MM.1S (cell line): ENCODE measurements around the gene SFN.
"Not testable (repeated sequence)": the region's sequence is repeated elsewhere in the genome, so short reads cannot be mapped to it uniquely, and the experiment has no call there.

ENCODE experiments used
- DNase-seq: peaks from one replicate; pipeline ENCODE4 v3.0.0-alpha.2; 2015
- H2AFZ ChIP-seq: fragments of 300-600 bp; sonication (generic); 2 replicates; pipeline ENCODE4 v1.6.0; 2016; ENCODE audit warnings: antibody characterized with exemption, low read length
- H3F3A ChIP-seq: fragments of 300-600 bp; sonication (generic); 2 replicates; pipeline ENCODE4 v1.6.1; 2016; ENCODE audit warnings: mild to moderate bottlenecking, antibody characterized with exemption, low read length, moderate library complexity, mixed read lengths; ENCODE audit not compliant: insufficient read depth
- H3K27ac ChIP-seq: fragments of 300-600 bp; sonication (generic); 2 replicates; pipeline ENCODE4 v1.5.1; 2016; ENCODE audit warnings: mild to moderate bottlenecking, low read length
- H3K27me3 ChIP-seq: fragments of 300-600 bp; sonication (generic); replicated peaks from 2 replicates; pipeline ENCODE4 v1.6.0; 2016; ENCODE audit warnings: low read length; ENCODE audit not compliant: insufficient read depth
- H3K36me3 ChIP-seq: fragments of 300-600 bp; sonication (generic); replicated peaks from 2 replicates; pipeline ENCODE4 v1.6.1; 2016; ENCODE audit warnings: mild to moderate bottlenecking, low read length, mixed read lengths; ENCODE audit not compliant: insufficient read depth
- H3K4me1 ChIP-seq: fragments of 300-600 bp; sonication (generic); 2 replicates; pipeline ENCODE4 v1.6.1; 2016; ENCODE audit warnings: low read length, mixed read lengths
- H3K4me2 ChIP-seq: fragments of 300-600 bp; sonication (generic); 2 replicates; pipeline ENCODE4 v1.6.0; 2016; ENCODE audit warnings: low read depth, low read length
- H3K4me3 ChIP-seq: fragments of 300-600 bp; sonication (generic); 2 replicates; pipeline ENCODE4 v1.5.1; 2016; ENCODE audit warnings: low read length, mixed read lengths
- H3K79me2 ChIP-seq: fragments of 300-600 bp; sonication (generic); 2 replicates; pipeline ENCODE4 v1.6.1; 2016; ENCODE audit warnings: mixed run types, low read length, mixed read lengths
- H3K9ac ChIP-seq: fragments of 300-600 bp; sonication (generic); 2 replicates; pipeline ENCODE4 v1.6.1; 2016; ENCODE audit warnings: low read length, mixed read lengths
- H3K9me2 ChIP-seq: fragments of 300-600 bp; sonication (generic); replicated peaks from 2 replicates; pipeline ENCODE4 v1.6.1; 2016; ENCODE audit warnings: mild to moderate bottlenecking, low read length, mixed read lengths; ENCODE audit not compliant: insufficient read depth
- H3K9me3 ChIP-seq: fragments of 300-600 bp; sonication (generic); replicated peaks from 2 replicates; pipeline ENCODE4 v1.6.1; 2016; ENCODE audit warnings: mild to moderate bottlenecking, low read length, mixed read lengths; ENCODE audit not compliant: insufficient read depth
- H4K20me1 ChIP-seq: fragments of 300-600 bp; sonication (generic); 2 replicates; pipeline ENCODE4 v1.6.1; 2016; ENCODE audit warnings: mild to moderate bottlenecking, low read length, moderate library complexity, mixed read lengths; ENCODE audit not compliant: insufficient read depth
- CTCF ChIP-seq: fragments of 300-600 bp; sonication (generic); IDR thresholded peaks from 2 replicates; pipeline ENCODE4 v1.5.1; 2016; ENCODE audit warnings: antibody characterized with exemption, low read length, mixed read lengths
- EZH2 ChIP-seq: fragments of 300-600 bp; sonication (generic); optimal IDR thresholded peaks from 2 replicates; pipeline ENCODE3; 2017; ENCODE audit warnings: low read depth, mild to moderate bottlenecking, antibody characterized with exemption, low read length, mixed read lengths
- EZH2phosphoT487 ChIP-seq: fragments of 300-600 bp; sonication (generic); IDR thresholded peaks from 2 replicates; pipeline ENCODE4 v1.6.1; 2018; ENCODE audit warnings: antibody characterized with exemption, low read length

The SFN gene

GRCh38 chr1:26864610-26865480, 1.9 kb downstream of the SFN start:
- H2AFZ ChIP-seq = peak overlapping the region; percentile 69
- no peaks in the 10 kb centered on the region for H4K20me1 ChIP-seq
- peaks cover 19% of the 10 kb centered on the region for H3K4me1 ChIP-seq

GRCh38 chr1:26873097-26873496, 10.1 kb downstream of the SFN start:
- not testable (repeated sequence) for H3K9me3 ChIP-seq, H3K27ac ChIP-seq, DNase-seq, H2AFZ ChIP-seq, H3K4me3 ChIP-seq, H4K20me1 ChIP-seq, H3K4me1 ChIP-seq, H3K4me2 ChIP-seq, H3K36me3 ChIP-seq, H3K9ac ChIP-seq, H3K79me2 ChIP-seq, H3K27me3 ChIP-seq, H3K9me2 ChIP-seq, H3F3A ChIP-seq

More at GRCh38 chr1:26864610-26865480, 1.9 kb downstream of the SFN start:
- DNase-seq = peak; percentile 97
- no peaks in the 10 kb centered on the region for H3K9me2 ChIP-seq
- TF ChIP-seq EZH2phosphoT487 (no peak), CTCF (peak; percentile 7; the same call in 1 of the 2 replicates)
- peak overlapping the region; percentile 88 for H3K4me3 ChIP-seq
- H3K4me2 ChIP-seq = peak overlapping the region; percentile 96
- H3K9ac ChIP-seq = peak overlapping the region; percentile 95
- peaks cover 35% of the 10 kb centered on the region for H3F3A ChIP-seq
- no peaks in the 10 kb centered on the region for H3K36me3 ChIP-seq
- H3K27ac ChIP-seq = peak overlapping the region; percentile 96
- no peaks in the 10 kb centered on the region for H3K9me3 ChIP-seq
- no peaks in the 10 kb centered on the region for H3K79me2 ChIP-seq
- no peaks in the 10 kb centered on the region for H3K27me3 ChIP-seq

GRCh38 chr1:26874896-26875295, 11.9 kb downstream of the SFN start:
- H3K4me1 ChIP-seq = no peaks in the 10 kb centered on the region
- H3K27ac ChIP-seq = no peak overlapping the region
- H3K4me3 ChIP-seq = no peak overlapping the region
- H4K20me1 ChIP-seq = no peaks in the 10 kb centered on the region
- H3K9me2 ChIP-seq = no peaks in the 10 kb centered on the region
- H3K4me2 ChIP-seq = no peak overlapping the region
- H3F3A ChIP-seq = peaks cover 4% of the 10 kb centered on the region
- no peak for DNase-seq
- H3K9me3 ChIP-seq = no peaks in the 10 kb centered on the region
- H3K36me3 ChIP-seq = no peaks in the 10 kb centered on the region
- no peaks in the 10 kb centered on the region for H3K27me3 ChIP-seq
- no peak overlapping the region for H3K9ac ChIP-seq
- H2AFZ ChIP-seq = no peak overlapping the region
- TF ChIP-seq EZH2 (no peak), EZH2phosphoT487 (no peak), CTCF (no peak)
- H3K79me2 ChIP-seq = no peaks in the 10 kb centered on the region

GRCh38 chr1:26877326-26877725, 14.4 kb downstream of the SFN start:
- Histone ChIP-seq H3K4me1 (no peaks in the 10 kb centered on the region), H3K9me2 (no peaks in the 10 kb centered on the region), H3K9me3 (no peaks in the 10 kb centered on the region), H3K4me3 (no peak overlapping the region), H3K36me3 (no peaks in the 10 kb centered on the region), H3K9ac (no peak overlapping the region), H3K79me2 (no peaks in the 10 kb centered on the region), H3F3A (peaks cover 6% of the 10 kb centered on the region), H3K27me3 (no peaks in the 10 kb centered on the region), H3K27ac (no peak overlapping the region), H2AFZ (no peak overlapping the region), H3K4me2 (no peak overlapping the region), H4K20me1 (no peaks in the 10 kb centered on the region)
- TF ChIP-seq EZH2phosphoT487 (no peak), EZH2 (no peak)
- DNase-seq = no peak
